Measurements from ENCODE around the gene PKM. TPM values are rescaled to one million over a fixed set of nuclear protein-coding genes. Genes with fewer than 3 reads are reported as not detected.
A peak's percentile ranks its signal among the peaks of the same experiment; 100 is the strongest.

PKM gene
- total RNA-seq, 1 donor from 2014 or later, result 1,163 TPM

- no peaks in the 10 kb centered on the region for H3K9me3 ChIP-seq (ENCODE audit: low read depth)
- H3K27ac ChIP-seq, result no peak overlapping the region
- no peak overlapping the region for H3K4me2 ChIP-seq
- H3K27me3 ChIP-seq, result peaks cover 46% of the 10 kb centered on the region
- peaks cover 80% of the 10 kb centered on the region for H4K20me1 ChIP-seq (ENCODE audit: low read depth)
- no peak overlapping the region for H3K4me3 ChIP-seq
- Mint-ChIP-seq H3K4me3 (no peak overlapping the region), H3K36me3 (peaks cover 39% of the 10 kb centered on the region), H3K27me3 (ENCODE audit: insufficient read depth, low read depth) (peaks cover 4% of the 10 kb centered on the region), H3K27ac (no peak overlapping the region), H3K9me3 (no peaks in the 10 kb centered on the region), H3K4me1 (peaks cover 11% of the 10 kb centered on the region)
- no peak overlapping the region for H2AFZ ChIP-seq (replicated peaks)
- H3K9ac ChIP-seq, result no peak overlapping the region
- no peak for DNase-seq (ENCODE audit: low spot score)
- peaks cover 23% of the 10 kb centered on the region for H3F3A ChIP-seq (ENCODE audit: low read depth)
- H3K36me3 ChIP-seq, result no peaks in the 10 kb centered on the region
- peaks cover 12% of the 10 kb centered on the region for H3K4me1 ChIP-seq
- TF ChIP-seq CTCF (IDR thresholded peaks at IDR 0.05), result no peak
- TF ChIP-seq EZH2phosphoT487 (IDR thresholded peaks at IDR 0.05), result no peak
- no peak for TF ChIP-seq EZH2 (IDR thresholded peaks at IDR 0.05)
- no peaks in the 10 kb centered on the region for H3K79me2 ChIP-seq (ENCODE audit: low read depth)
Measured at GRCh38 chr15:72248514-72248913, 17.5 kb upstream of the PKM start.

- H3K36me3 Mint-ChIP-seq, result peaks cover 29% of the 10 kb centered on the region
- Histone ChIP-seq H3K4me3 (peak overlapping the region; percentile 8), H3K4me2 (peak overlapping the region; percentile 49), H3K36me3 (peaks cover 11% of the 10 kb centered on the region), H3K79me2 (ENCODE audit: low read depth) (no peaks in the 10 kb centered on the region), H3F3A (ENCODE audit: low read depth) (peaks cover 45% of the 10 kb centered on the region), H3K4me1 (peaks cover 30% of the 10 kb centered on the region), H2AFZ (replicated peaks) (no peak overlapping the region), H3K9ac (no peak overlapping the region), H3K27me3 (peaks cover 94% of the 10 kb centered on the region), H3K27ac (no peak overlapping the region), H3K9me3 (ENCODE audit: low read depth) (no peaks in the 10 kb centered on the region), H4K20me1 (ENCODE audit: low read depth) (peaks cover 90% of the 10 kb centered on the region)
- peak; percentile 94 for TF ChIP-seq EZH2phosphoT487 (IDR thresholded peaks at IDR 0.05)
- TF ChIP-seq EZH2 (IDR thresholded peaks at IDR 0.05), result no peak
- TF ChIP-seq CTCF (IDR thresholded peaks at IDR 0.05), result no peak
- H3K4me1 Mint-ChIP-seq, result peaks cover 33% of the 10 kb centered on the region
- DNase-seq (ENCODE audit: low spot score), result peak; percentile 87
- peaks cover 7% of the 10 kb centered on the region for H3K27me3 Mint-ChIP-seq (ENCODE audit: insufficient read depth, low read depth)
- H3K9me3 Mint-ChIP-seq, result no peaks in the 10 kb centered on the region
- peak overlapping the region; percentile 36 for H3K4me3 Mint-ChIP-seq
- peak overlapping the region; percentile 10 for H3K27ac Mint-ChIP-seq
Measured at GRCh38 chr15:72242775-72243370, 11.9 kb upstream of the PKM start.

- no peaks in the 10 kb centered on the region for H3K9me3 ChIP-seq (ENCODE audit: low read depth)
- no peaks in the 10 kb centered on the region for H3K9me3 Mint-ChIP-seq
- TF ChIP-seq CTCF (IDR thresholded peaks at IDR 0.05) (no peak), EZH2 (IDR thresholded peaks at IDR 0.05) (no peak), EZH2phosphoT487 (IDR thresholded peaks at IDR 0.05) (no peak)
- H3K27ac Mint-ChIP-seq, result no peak overlapping the region
- no peak overlapping the region for H2AFZ ChIP-seq (replicated peaks)
- no peaks in the 10 kb centered on the region for H3K79me2 ChIP-seq (ENCODE audit: low read depth)
- peaks cover 33% of the 10 kb centered on the region for H3F3A ChIP-seq (ENCODE audit: low read depth)
- no peak overlapping the region for H3K27ac ChIP-seq
- H3K4me1 ChIP-seq, result peaks cover 23% of the 10 kb centered on the region
- H3K36me3 Mint-ChIP-seq, result peaks cover 20% of the 10 kb centered on the region
- H4K20me1 ChIP-seq (ENCODE audit: low read depth), result peaks cover 65% of the 10 kb centered on the region
- peaks cover 44% of the 10 kb centered on the region for H3K4me1 Mint-ChIP-seq
- H3K4me3 Mint-ChIP-seq, result no peak overlapping the region
- no peak for DNase-seq (ENCODE audit: low spot score)
- H3K27me3 Mint-ChIP-seq (ENCODE audit: insufficient read depth, low read depth), result peaks cover 7% of the 10 kb centered on the region
- peaks cover 11% of the 10 kb centered on the region for H3K36me3 ChIP-seq
- H3K4me3 ChIP-seq, result no peak overlapping the region
- H3K4me2 ChIP-seq, result no peak overlapping the region
- peaks cover 94% of the 10 kb centered on the region for H3K27me3 ChIP-seq
- no peak overlapping the region for H3K9ac ChIP-seq
Measured at GRCh38 chr15:72239652-72240051, 8.7 kb upstream of the PKM start.
